IPS DF 4.7 (cell line): Measurements from ENCODE around the gene MYCBPAP.

Experiments
- DNase-seq: peaks from one replicate; pipeline ENCODE4 v3.0.0-alpha.2; 2013; ENCODE audit warnings: low spot score; ENCODE audit errors: extremely low read depth

MYCBPAP gene

DNA sequence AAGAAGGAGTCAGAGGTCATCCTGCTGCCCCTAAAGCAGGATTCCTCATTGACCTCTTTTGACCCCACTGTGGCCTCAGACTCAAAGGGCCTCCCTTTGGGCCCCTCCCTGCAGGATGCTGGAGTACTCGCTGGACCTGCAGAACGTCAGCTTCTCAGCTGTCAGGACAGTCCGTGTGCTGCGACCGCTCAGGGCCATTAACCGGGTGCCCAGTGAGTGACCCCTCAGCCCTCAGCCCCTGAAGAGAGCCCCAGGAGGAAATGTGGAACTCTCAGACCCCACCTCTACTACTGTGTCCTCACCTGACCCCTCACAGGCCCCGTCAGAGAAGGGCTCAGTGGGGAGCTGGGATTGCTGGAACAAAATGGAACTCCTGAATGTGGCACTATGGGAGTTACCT is 61.4 kb downstream of the MYCBPAP start:
- DNase-seq: no peak

GRCh38 chr17:50570032-50570431 is 61.8 kb downstream of the MYCBPAP start:
- no peak for DNase-seq

DNA sequence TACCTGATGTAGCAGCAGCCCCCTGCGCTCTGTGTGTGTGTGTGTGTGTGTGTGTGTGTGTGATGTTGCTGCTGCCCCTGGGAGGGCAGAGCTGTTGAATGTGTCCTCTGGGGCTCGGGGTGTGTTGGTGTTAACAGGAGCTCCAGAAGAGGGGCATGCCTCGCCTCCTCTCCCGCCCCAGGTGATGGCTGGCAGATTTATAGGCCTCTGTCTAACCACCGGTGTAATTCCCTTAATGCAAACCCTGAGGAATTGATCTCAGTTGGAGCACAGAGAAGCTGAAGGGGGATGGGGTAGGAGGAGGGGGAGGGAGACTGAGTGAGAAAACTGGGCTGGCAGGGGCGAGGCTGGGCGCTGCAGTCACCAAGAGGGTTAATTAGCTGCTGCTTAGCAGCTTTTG is 62.3 kb downstream of the MYCBPAP start:
- no peak for DNase-seq

GRCh38 chr17:50571681-50572080 is 63.4 kb downstream of the MYCBPAP start:
- no peak for DNase-seq

GRCh38 chr17:50572541-50572940 is 64.3 kb downstream of the MYCBPAP start:
- no peak for DNase-seq

GRCh38 chr17:50573866-50574611 is 65.8 kb downstream of the MYCBPAP start:
- DNase-seq: no peak

GRCh38 chr17:50575581-50576210 is 67.5 kb downstream of the MYCBPAP start:
- no peak for DNase-seq

GRCh38 chr17:50576864-50577263 is 68.6 kb downstream of the MYCBPAP start:
- no peak for DNase-seq

- DNase-seq: no peak
Observed at GRCh38 chr17:50577451-50577954, 69.3 kb downstream of the MYCBPAP start.

GRCh38 chr17:50578173-50578572 is 69.9 kb downstream of the MYCBPAP start:
- DNase-seq: no peak

GRCh38 chr17:50579399-50579798 is 71.2 kb downstream of the MYCBPAP start:
- DNase-seq: no peak

- DNase-seq: no peak
Observed at GRCh38 chr17:50580646-50581045, 72.4 kb downstream of the MYCBPAP start.
